ENCODE measurements around the gene NTRK3.

GRCh38 chr15:88072598-88073390 is 183.7 kb downstream of the NTRK3 start:
- TF ChIP-seq CTCF (conservative IDR thresholded peaks at IDR 0.05; ENCODE audit: low read length) (no peak), EZH2phosphoT487 (IDR thresholded peaks at IDR 0.05; ENCODE audit: borderline replicate concordance) (no peak)

Data from Loucy (cell line).